CD4-positive, alpha-beta T cell treated with Interferon alpha-2 for 1 hour (primary cell): ENCODE results near the gene FAM241B.

ENCODE experiments used
- DNase-seq, 2 donors: peaks; one replicate each; pipeline ENCODE4 v3.0.0-alpha.2; 2020 to 2022

Gene FAM241B, protein sequence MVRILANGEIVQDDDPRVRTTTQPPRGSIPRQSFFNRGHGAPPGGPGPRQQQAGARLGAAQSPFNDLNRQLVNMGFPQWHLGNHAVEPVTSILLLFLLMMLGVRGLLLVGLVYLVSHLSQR

DNA sequence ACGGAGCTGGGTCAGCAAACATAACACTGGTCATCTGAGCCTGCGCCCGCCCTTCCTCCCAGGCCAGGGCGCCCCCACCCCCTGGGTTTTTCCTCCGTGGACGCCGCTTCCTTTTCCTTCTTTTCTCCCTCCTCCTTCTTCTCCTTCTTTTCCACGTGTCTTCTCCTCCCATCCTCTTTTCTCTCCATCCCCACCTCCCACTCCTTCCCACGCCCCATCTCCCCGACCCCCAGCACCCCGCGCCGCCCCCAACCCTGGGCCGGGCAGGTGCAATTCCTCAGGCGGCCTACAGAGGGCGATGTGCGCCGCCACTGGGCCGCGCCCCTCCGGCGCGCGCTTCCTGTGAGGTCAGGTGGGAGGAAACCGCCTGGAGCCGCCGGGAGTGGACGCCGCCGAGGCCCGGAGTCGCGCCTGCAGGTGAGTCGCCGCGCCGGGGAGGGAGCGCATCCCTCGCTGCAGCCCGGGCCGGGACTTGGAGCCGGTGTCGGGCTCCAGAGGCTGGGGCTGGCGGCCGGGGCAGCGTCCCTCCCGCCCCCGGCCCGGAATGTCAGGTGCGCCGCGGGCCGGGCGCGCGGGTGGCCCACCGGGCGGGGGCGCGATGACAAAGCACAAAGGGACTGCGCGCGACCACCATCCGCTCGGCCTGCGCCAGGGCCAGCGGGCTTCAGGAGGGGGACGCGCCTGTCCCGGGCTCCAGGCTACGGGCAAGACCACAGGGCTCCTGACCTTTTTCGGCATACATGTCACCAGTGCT is at the start of gene FAM241B:
TSS of gene FAM241B (plus strand) at position 351 of the 754 bp plus-strand sequence. CDS start 1,497 bp downstream, outside the sequence.
- peak; percentile 51 to 82 for DNase-seq

DNA sequence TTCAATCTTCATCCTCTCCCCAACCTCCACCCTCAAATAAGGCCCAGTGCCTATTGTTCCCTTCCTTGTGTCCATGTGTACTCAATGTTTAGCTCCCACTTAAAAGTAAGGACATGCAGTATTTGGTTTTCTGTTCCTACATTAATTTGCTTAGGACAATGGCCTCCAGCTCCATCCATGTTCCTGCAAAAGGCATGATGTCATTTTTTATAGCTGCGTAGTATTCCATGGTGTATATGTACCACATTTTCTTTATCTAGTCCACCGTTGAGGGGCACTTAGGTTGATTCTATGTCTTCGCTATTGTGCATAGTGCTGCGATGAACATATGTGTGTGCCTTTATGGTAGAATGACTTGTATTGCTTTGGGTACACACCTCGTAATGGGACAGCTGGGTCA is 49.6 kb upstream of the FAM241B start:
- DNase-seq = no peak

DNA sequence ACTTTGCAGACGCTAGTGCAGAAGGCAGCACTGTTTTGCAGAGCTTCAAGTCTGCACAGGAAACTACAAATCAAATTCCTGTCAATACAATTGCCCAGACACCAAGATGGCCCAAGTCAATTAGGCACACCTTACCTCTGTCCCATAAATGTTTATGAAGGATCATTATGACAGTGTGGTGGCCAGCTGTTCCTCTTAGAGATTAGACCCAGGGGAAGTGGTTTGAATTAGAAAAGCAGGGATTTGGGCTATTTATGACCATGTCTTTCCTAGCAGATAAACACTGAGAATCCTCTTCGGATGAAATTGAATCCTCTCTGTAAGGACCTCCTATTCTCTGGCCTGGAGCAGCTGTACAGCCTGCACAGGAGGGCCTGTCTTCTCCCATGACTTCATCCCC is 46.9 kb upstream of the FAM241B start:
- DNase-seq = no peak

DNA sequence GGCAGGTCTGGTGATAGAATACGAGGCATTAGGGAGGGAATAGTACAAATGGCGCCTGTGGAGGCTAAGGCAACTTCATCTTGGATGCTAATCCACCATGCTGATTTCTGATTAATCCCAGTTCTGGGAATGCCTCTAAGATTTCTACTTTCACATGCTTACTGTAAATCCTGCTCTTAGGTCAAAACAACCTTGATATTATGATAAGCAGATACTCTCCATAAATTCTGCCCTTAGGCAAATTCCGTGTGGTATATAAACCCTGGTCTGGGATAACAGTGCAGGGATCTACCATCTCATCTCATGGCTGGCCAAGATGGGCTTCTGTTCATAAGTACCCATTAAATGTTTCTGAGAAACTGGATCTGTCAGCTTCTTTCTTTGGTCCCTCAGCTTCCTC is 45.4 kb upstream of the FAM241B start:
- no peak for DNase-seq

DNA sequence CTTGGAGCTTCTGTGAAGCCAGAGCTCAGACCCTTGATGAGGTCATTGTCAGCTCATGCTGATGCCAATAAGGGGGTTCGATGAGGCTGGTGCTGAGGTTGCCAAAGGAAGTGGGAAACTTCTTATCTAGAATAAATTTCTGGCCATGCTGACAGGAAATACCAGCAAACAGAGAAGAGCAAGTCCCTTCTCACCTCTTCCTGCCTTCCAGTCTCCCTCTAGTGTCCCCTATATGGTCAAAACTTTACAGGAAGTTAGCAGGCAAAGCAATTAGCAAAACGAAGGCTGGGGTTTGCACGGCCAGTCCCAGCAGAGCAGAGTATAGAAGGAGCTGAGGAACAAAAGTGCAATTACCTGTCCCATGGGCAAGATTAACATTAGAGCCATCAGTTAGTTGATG is 41.7 kb upstream of the FAM241B start:
- DNase-seq = no peak

DNA sequence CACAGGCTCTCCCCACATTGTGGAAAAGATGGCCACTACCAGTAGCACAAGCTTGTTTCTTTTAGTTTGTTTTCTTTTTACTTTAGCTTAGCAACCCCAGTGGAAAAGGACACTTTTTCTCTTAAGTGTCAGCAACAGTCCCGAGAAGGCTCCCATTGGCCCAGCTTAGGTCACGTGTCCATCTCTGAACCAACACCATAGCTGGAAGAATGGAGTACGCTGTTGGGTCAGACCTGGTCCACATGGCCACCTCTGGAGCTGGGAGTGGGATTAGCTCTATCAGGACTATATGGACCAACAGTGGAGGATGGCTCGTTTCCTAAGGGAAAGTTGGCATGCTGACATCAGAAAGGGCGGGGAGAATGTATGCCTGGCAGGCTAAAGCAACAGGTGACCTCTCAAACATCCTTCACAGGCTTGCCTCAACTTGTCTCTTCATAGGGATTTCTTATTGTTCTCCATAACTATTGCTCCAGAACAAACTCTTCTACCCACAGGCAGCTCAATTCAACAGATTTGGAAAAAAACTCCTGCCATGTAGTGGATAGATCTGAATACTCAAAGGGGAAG is 29.2 kb upstream of the FAM241B start:
- DNase-seq = no peak

DNA sequence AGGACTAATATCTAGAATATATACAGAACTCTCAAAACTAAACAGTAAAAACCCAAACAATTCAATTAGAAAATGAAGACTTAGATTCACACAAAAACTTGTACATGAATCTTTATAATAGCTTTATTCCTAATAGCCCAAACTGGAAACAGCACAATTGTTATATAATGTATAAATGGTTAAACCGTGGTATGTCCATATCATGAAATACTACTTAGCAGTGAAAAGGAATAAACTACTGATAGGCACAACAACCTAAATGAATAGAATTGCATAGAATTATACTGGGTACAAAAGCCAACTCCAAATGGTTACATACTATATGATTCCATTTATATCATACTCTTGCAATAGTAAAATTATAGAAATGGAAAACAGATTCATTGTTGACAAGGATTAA is 21.0 kb upstream of the FAM241B start:
- DNase-seq = no peak

DNA sequence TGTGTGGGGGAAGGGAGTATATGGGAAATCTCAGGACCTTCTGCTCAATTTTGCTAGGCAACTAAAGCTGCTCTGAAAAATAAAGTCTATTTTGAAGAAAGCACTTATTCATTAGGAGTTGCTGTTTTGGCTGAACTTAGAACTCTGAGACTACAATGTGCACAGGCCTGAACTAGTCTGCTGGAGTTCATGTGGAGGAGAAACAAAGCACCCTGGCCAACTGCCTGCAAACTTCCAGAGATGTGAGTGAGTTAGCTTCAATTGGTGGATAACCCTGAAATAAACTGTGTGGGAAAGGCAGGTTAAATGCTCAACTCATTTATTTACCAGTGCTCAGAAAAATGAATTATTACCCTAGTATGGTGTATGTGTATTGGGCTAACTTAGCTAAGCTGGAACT is 17.3 kb upstream of the FAM241B start:
- no peak for DNase-seq

DNA sequence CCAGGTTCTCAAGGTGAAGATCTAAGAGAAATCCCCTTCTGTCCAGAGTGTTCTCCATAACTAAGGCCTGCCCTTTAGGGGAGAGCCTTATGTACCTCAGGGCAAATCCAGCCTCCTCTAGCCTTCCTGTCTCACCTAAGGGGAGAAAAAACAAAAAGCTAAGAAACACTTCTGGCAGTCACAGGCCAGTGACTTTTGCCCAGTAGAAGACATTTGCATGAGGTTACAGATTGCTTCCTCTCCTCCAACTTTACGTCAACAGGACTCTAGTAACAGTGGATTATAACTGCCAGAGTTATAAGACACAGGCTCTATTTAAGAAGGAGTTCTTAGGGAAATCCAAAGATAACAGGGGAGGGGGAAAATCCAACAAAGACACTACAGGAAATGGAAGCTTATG is 15.9 kb upstream of the FAM241B start:
- DNase-seq = no peak

DNA sequence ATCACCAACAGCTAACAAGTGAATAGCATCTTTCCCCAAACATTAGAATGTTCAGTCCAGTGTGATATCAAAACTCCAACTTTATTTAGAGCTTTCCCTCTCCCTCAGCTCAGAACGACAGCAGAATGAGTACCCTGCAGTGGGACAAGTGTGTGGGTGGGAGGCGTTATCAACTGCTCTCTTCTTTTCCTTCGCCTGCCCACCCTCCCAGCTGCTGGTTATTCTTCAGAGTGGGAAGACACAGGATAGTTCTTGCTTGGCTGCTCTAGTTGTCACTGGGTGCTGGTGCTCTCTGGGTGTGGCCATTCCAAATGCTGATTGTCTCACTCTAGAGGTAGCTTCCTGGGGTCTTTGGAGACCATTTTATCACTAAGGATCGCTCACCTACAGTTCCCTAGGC is 13.7 kb upstream of the FAM241B start:
- no peak for DNase-seq

DNA sequence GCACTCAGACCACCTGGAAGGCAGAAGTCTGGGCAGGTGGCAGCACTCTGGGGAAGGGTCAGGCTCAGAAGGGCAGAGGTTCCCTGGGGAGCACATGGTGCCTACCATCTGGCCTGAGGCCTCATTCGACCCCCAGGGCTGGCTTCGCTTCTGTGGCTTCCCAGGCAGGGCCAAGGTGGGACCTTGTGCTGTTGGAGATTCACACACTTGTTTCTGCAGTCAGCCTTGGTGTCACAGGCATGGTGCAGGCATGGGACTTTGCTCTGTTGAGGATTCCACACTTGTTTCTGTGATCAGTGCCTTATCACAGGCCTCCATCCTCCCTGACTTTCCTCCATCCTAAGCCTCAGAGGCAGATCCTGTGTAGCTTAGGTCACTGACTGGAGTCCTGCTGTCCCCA is 11.3 kb upstream of the FAM241B start:
- no peak for DNase-seq

DNA sequence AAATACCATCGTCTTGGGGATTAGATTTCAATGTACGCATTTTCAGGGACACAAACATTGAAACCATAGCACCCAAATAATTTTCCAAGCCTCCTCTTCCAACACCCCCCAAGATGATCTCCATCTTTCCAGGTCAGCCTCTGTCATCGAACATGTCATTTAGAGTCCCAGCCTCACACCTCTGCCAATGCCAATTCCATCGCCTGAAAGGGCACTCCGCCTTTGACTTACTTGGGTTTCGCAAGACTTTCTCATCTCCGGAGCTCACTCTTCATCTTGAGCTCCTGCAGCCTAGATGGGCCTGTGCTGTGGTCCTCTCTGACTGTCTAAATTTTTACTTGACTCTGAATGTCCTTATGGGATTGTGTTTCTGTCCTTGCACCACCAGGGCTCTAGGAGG is 10.4 kb upstream of the FAM241B start:
- no peak for DNase-seq

DNA sequence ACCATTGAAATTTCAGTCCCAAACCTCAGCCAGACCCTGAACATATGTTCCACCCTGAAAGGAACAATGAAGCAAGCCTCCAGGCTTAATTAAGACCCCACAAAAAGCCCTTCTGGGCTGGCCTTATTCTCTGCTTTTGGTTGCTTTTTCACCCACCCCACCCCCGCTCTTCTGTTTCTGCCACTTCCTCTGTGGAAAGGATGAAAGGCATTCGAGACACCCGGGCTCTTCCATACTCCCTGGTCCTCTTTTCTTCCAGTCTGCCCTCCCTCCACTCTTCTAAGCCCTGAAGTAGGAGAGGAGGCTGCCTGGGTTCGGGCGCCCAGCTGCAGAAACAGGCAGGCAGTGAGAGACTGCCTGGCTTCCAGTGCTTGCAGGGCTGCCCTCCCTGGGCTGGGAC is 9.4 kb upstream of the FAM241B start:
- no peak for DNase-seq

DNA sequence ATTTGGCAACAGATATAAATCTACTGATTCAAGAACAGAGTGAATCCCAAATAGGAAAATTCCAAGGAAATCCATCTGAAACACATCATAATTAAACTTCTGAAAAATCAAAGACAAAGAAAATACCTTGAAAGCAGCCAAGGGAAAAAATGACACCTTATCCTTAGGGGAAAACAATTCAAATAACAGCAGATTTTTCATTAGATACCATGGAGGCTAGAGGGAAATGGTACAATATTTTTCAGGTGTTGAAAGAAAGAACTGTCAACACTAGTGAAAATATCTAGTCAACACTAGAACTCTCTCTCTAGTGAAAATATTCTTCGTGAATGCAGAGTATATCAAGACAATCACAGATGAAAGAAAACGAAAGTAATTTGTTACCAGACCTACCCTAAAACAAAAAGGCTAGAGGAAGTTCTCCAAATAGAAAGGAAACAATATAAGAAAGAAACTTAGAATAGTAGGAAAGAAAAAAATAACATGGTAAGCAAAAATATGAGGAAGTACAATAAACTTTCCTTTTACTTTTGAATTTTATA is 5.7 kb upstream of the FAM241B start:
- DNase-seq = peak in 1 of 2 donors; percentile 54

DNA sequence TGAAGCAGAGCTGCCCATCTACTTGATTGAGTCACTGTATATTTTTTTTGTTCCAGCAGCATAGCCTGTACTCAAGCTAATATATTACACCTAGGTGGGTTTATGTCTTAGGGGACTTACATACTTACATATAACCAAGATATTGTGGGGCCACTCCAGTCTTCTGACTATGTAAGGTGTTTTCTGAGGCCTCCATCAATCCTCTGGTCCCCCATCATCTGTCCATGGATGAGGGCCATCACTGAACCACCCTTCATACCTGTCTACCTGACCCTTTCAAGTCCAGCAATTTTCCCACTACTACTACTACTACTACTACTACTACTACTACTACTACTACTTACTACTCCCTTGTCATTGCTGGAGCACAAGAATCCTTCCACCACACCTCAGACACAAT is 3.2 kb upstream of the FAM241B start:
- DNase-seq = no peak

DNA sequence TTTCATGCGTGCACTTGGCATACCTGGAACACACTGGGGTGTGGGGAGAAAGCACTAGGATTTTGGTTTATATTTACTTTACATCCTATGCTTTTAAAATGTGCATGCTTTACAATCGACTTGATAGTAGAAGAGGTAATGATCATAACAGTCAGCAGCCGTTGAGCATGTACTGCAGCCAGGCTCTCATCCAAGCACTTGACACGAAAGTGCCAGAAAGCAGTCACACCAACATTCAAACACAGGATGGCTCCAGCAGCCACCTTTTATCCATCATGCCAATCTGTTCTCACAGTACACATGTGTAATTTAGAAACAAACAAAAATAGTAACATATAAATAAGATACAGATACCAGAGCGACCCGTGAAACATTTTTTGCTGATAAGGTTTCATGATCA is 1.2 kb upstream of the FAM241B start:
- no peak for DNase-seq

DNA sequence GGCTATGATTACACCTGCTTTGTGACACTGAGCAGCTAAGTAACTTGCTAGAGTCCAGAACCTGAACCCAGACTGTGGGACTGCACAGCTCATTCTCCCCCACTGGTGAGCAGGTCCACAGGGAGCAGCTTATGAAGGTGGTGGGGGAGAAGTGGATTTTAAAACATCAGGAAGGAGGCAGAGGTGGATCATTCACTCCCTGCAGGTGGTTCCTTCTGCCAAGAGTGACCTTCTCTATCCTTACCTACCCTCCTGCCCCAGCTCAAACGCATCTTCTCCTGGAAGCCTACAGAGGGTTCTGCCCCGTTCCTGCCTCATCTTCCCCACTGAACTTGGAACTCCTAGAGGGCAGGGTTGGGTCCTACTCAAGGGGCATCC is 539 bp upstream of the FAM241B start:
- no peak for DNase-seq

DNA sequence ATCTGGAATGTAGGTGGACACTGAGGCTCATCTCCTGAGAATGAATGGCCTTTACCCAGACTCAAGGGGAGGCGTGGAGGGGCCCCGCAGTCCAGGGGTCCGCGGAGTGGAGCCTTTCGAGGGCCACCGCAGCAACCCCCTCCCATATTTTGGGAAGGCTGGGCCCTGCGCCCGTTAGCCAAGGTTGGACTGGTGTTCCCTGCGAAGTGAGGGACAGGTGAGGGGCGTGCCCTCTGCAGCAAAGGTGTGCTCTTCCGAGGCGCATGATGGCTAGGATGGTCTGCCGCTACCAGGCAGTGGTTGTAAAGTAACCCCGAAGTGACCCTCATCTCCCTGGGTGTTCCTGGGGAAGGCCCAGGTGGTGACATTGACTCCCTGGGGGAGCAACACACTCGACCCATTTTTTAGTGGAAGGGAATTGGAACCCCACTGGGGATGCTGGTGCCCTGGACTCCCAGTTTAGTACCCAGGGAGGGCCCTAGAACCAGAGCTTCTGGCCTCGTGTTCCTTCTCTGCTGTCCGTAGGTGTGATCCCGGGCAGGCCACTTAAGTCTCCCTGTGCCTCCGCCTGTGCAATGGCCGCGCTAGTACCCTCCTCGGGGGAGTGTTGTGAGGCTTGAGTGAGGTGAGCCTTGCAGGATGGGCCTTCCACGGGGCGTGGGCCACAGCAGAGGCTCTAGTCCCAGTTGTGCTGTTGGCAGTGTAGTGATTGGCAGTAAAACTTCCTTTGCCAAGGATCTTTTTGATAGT is 779 bp downstream of the FAM241B start:
- no peak for DNase-seq

DNA sequence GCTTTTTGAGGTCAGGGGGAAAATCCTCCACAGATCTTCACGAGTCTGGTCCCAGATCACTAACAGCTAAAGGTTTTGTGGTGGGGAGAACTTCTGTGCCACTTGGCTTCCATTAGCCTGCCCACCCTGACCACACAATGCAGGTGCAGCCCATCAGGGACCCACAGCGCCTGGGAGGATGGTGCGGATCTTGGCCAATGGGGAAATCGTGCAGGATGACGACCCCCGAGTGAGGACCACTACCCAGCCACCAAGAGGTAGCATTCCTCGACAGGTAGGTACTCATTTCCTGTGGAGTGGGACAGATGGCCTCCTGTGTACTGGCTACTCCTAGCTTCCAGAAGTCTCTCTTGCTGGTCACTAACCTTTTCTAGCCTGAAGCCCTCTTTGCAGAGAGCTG is 1.5 kb downstream of the FAM241B start:
- no peak for DNase-seq

DNA sequence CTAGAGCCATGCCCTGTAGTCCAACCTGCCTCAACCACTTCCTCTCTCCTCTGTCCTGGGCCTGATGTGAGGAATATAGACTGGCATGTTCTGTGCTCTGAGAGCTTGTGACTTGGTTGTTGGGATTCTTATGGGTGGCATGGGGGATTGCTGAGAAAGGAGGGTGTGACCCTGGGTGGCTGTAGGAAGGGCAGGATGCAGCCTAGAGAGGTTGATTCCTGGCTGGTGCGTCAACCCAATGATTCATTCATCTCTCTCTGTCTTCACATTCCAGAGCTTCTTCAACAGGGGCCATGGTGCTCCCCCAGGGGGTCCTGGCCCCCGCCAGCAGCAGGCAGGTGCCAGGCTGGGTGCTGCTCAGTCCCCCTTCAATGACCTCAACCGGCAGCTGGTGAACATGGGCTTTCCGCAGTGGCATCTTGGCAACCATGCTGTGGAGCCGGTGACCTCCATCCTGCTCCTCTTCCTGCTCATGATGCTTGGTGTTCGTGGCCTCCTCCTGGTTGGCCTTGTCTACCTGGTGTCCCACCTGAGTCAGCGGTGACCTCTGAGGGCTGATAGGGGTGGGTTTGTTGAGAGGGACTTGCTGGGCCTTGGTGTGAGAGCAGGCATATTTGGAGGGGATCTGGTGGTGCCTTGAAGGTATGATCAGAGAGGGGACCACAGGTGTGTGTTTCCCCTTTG is 2.6 kb downstream of the FAM241B start:
- DNase-seq = no peak

DNA sequence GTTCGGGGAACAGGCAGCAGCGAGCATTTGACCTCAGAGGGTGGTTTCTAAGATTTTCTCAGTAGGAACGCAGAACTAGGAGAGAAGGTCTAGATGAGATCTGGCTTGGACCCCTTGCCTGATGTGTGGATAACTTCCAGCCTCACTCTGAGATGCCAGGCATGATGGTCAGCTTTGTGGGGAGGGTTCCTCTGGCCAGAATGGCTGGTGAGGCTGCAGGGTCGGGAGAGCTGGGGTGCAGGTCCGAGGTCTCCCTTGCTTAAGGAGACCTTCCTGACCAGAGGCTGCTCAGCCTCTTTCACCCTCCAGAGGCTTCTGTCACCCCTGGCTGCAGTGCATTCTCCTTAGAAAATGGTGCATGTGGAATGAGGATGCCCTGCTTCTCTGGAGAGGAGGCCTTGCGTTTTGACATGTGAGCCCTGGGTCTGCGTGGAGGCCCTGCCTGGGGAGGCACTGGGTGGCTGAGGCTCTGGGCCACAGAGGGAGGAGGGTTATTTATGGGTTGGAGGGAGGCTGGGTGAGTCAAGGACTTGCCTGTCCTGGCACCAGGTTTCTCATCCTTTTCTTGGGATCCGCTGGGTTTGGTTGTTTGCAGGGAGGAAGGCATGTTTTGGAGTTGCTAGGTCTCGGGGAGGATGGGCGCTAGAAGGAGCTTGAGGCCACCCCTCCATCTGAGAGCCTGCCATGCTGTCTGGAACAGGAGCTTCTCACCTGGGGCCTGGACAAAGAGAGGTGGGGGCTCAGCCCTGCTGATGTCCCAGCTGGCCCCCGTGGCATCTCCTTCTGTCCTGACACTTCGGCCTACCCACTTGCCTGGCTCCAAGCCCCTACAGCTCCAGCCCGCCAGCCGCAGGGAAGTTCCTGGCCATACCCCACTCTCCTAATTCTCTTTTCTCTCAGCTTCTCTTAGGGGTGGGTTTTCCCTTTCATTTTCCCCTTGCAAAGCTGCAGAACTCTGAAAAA is 3.9 kb downstream of the FAM241B start:
- no peak for DNase-seq
